ENCODE results near the gene IP6K3.

DNA sequence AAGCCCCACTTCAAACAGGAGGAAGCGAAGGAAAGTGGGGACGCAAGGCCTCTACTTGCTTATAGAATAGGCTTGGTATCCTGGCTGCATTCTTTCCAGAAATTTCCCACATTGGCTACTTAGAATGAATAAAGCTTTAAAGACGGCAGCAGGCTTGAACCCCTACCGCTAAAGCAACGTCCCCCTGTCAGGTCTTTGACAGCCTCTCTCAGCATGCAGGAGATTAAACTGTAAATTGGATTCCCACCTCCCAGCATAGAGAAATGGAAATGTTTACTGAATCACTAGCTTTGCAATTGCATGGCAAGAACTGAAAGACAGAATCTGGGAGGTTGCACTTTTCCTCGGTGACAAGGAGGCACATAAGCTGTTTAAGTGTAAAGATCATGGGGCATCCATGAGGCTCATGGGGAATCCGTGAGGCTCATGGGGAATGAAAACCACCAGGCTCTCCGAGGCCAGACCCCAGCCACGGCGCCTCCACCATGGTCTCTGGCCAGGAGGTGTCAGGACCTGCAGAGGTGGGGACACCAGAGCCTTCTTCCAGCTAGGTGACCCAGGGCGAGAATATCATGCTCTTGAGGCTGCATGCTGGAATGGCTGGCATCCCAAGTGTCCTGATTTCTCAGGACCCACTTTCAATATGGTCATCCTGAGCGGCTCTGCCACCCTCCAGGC, 31.9 kb upstream of the IP6K3 start:
- TF ChIP-seq POLR2A (IDR thresholded peaks at IDR 0.05) (no peak), EP300 (IDR thresholded peaks at IDR 0.05) (no peak)
- TF ChIP-seq, protein P1, sequence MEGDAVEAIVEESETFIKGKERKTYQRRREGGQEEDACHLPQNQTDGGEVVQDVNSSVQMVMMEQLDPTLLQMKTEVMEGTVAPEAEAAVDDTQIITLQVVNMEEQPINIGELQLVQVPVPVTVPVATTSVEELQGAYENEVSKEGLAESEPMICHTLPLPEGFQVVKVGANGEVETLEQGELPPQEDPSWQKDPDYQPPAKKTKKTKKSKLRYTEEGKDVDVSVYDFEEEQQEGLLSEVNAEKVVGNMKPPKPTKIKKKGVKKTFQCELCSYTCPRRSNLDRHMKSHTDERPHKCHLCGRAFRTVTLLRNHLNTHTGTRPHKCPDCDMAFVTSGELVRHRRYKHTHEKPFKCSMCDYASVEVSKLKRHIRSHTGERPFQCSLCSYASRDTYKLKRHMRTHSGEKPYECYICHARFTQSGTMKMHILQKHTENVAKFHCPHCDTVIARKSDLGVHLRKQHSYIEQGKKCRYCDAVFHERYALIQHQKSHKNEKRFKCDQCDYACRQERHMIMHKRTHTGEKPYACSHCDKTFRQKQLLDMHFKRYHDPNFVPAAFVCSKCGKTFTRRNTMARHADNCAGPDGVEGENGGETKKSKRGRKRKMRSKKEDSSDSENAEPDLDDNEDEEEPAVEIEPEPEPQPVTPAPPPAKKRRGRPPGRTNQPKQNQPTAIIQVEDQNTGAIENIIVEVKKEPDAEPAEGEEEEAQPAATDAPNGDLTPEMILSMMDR (IDR thresholded peaks at IDR 0.05) = no peak
